GM10266 (cell line): ENCODE measurements around the gene CD3D.

Experiments
- DNase-seq: peaks from one replicate; pipeline ENCODE4 v3.0.0; 2012; ENCODE audit errors: extremely low spot score
- TF ChIP-seq, protein P1 (sequence below): IDR thresholded peaks from 2 replicates; pipeline ENCODE4 v1.5.1; 2012; ENCODE audit warnings: mild to moderate bottlenecking, low read depth; ENCODE audit not compliant: control insufficient read depth, insufficient read depth; ENCODE audit errors: missing control alignments

The CD3D gene

DNA sequence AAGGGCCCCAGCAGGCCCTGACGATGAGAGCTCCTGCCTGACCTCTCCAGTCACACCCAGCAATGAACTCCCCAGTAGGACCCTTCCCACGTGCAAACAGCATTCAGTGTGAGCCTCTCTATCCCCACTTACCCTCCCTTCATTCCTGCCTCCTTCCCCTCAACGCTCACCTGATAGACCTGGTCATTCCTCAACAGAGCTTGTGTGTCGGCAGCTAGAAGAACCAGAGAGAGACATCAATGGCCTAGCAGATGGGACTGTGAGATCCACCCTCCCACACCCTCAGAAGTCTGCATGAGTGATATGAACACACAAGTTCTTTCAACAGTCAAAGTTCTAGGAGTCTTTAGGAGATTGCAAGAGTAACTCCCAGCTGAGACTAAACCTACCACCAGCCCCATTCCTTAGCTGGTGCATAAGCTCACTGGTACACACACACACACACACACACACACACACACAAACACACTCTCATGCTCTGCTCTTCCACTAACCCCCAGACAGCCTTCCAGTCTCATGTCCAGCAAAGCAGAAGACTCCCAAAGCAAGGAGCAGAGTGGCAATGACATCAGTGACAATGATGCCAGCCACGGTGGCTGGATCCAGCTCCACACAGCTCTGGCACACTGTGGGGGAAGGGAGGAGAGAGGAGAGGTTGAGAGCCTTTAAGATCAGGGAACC lies 3.1 kb downstream of the CD3D start:
- TF ChIP-seq, protein P1, sequence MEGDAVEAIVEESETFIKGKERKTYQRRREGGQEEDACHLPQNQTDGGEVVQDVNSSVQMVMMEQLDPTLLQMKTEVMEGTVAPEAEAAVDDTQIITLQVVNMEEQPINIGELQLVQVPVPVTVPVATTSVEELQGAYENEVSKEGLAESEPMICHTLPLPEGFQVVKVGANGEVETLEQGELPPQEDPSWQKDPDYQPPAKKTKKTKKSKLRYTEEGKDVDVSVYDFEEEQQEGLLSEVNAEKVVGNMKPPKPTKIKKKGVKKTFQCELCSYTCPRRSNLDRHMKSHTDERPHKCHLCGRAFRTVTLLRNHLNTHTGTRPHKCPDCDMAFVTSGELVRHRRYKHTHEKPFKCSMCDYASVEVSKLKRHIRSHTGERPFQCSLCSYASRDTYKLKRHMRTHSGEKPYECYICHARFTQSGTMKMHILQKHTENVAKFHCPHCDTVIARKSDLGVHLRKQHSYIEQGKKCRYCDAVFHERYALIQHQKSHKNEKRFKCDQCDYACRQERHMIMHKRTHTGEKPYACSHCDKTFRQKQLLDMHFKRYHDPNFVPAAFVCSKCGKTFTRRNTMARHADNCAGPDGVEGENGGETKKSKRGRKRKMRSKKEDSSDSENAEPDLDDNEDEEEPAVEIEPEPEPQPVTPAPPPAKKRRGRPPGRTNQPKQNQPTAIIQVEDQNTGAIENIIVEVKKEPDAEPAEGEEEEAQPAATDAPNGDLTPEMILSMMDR: no peak
- DNase-seq: no peak

DNA sequence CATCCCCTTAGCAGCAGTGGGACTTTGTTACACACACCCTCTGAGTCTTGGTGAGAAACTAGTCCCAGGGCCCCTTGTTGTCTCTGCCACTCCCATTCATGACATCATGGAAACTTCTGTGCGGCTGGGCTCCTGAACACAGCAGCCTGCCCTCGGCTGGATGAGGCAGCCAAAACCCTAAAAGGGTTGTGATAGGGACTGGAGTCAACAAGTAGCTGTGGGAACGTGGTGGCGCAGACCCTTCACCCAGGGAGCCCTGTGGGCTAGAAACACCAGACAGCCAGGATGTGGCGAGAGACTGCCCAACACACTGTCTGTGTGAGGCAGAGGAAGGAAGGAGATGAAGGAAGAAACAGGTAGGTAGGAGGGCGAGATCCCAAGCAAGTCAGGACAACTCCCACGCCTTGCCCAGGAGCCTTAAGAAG lies 3.9 kb downstream of the CD3D start:
- TF ChIP-seq, protein P1: no peak
- DNase-seq: peak; percentile 59

DNA sequence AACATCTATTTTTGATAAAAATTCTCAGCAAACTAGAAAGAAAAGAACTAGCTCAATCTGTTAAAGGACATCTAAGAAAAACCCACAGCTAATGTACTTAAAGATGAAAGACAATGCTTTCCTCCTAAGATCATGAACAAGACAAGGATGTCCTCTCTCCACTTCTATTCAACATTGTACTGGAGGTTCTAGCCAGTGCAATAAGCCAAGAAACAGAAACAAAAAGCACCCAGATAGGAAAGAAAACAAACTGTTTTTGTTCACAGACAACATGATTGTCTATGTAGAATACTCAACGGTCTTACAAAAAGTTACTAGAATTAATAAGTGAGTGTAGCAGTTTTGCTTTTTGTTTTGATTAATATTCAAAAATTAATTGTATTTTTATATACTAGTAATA lies 7.8 kb downstream of the CD3D start:
- DNase-seq: no peak
- TF ChIP-seq, protein P1: no peak

DNA sequence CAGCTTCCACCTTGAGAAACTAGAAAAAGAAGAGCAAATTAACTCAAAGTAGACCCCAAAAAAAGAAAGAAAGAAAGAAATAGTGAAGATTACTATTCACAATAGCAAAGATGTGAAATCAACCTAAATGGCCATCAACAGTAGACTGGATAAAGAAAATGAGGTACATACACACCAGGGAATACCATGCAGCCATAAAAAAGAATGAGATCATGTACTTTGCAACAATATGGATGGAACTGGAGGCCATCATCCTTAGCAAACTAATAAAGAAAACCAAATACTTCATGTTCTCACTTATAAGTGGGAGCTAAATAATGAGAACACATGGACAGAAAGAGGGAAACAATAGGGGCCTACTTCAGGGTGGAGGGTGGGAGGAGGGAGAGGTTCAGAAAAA lies 13.8 kb downstream of the CD3D start:
- TF ChIP-seq, protein P1: no peak
- DNase-seq: no peak

DNA sequence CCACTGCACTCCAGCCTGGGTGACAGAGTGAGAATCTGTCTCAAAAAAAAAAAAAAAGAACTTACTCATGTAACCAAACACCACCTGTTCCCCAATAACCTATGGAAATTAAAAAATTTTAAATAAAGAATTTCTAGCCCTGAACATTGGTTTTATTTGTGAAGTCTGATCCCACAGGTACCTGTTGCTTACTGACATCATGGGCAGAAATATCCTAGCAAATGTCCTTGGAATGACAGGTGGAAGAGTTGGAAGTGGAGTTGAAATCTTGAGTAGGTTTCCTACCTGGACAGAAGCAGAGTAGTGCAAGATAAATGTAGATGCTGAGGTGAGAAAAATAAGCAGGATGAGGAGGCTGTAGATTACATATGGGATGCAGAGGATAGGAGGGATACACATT lies 17.2 kb downstream of the CD3D start:
- TF ChIP-seq, protein P1: no peak
- DNase-seq: no peak

DNA sequence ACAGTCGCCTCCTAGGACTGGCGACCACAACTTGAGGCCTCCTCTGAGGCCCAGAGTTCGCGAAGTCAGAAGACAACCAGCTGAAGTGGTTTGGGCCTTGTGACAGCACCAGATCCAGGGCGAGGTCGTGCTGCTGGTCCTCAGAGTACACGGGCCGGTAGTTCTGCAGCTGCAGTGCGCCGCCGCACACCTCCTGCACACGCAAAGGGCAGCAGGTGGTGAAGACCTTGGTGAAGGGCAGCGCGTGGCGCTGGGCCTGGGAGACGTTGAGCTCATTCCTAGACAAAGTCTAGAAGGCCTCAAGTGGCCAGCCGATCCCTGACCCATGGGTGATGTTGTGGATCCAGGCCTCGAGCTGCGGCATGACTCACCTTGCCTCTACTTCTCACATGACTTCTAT lies 19.8 kb downstream of the CD3D start:
- TF ChIP-seq, protein P1: no peak
- DNase-seq: no peak

DNA sequence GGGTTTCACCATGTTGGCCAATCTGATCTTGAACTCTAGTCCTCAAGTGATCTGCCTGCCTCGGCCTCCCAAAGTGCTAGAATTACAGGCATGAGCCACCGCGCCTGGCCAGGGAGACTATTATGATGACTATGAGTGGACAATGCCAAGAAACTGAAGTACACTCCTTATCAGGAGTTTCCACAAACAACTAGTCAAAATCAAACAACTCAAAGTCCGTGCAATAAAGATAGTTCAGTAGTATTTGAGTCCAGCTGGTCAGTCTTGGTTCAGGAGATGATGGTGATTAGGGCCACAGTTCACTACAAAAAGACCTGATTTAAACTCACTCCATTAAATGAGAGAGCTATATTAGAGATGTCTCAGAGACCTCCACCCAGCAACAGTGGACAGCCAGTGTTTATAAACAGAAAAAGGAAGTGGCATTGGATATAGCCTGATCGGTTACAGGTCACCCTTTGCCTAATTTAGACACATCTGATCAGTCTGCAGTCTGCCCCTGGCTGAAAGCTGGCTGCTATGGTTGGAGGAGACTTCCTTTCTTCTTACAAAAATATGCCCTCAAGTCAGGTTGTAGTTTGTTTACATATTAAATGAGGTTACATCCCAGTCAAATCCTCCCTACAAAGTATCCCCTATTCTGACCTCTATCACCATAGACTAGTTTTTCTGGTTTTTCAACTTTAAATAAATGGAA lies 21.0 kb downstream of the CD3D start:
- TF ChIP-seq, protein P1: no peak

More for the DNA sequence above, 21.0 kb downstream of the CD3D start:
- DNase-seq: no peak
